ENCODE results near the gene TRAT1. TPM values are rescaled to one million over a fixed set of nuclear protein-coding genes. Genes with fewer than 3 reads are reported as not detected.

Gene TRAT1
- total and polyA plus RNA-seq, 2 donors (not counting 3 experiments of a cell fraction or from before 2014, with no cell fraction given) = not detected

DNA sequence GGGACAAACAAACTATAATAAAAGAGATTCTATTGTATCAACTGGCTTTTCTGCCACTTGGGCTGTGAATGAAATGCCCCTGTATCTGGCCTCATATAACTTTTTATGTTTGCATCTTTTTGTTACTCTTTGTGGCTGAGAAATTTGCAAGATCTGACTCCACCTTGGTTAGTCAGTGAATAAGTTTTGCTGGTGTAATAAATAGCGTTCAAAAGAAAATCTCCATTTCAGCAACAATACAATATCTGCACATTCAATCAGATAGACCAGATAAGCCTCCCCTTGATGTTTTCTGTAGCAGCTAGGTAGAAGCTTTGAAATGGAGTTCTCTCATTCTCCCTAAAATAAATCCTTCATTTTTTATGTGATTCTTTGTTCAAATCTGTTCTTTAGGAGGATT is 12.0 kb downstream of the TRAT1 start:
- TF ChIP-seq GATA2 (IDR thresholded peaks at IDR 0.05; ENCODE audit: insufficient read depth, insufficient read length, low read depth, low read length) (no peak), JUN (IDR thresholded peaks at IDR 0.05; ENCODE audit: borderline replicate concordance, insufficient read depth, insufficient read length, low read depth) (no peak), FOS (IDR thresholded peaks at IDR 0.05; ENCODE audit: borderline replicate concordance, insufficient read depth, low read length) (no peak), MYC (IDR thresholded peaks at IDR 0.05; ENCODE audit: low read depth, low read length) (no peak), POLR2A (IDR thresholded peaks at IDR 0.05; ENCODE audit: low read depth, low read length) (no peak), EZH2 (IDR thresholded peaks at IDR 0.05; ENCODE audit: borderline replicate concordance, low read depth, low read length, severe bottlenecking) (no peak), POLR2AphosphoS5 (IDR thresholded peaks at IDR 0.05; ENCODE audit: insufficient read depth, low read depth, low read length) (no peak)
- TF ChIP-seq, protein P1, sequence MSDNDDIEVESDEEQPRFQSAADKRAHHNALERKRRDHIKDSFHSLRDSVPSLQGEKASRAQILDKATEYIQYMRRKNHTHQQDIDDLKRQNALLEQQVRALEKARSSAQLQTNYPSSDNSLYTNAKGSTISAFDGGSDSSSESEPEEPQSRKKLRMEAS (IDR thresholded peaks at IDR 0.05; ENCODE audit: insufficient read depth, insufficient read length) = no peak
- TF ChIP-seq, protein P2, sequence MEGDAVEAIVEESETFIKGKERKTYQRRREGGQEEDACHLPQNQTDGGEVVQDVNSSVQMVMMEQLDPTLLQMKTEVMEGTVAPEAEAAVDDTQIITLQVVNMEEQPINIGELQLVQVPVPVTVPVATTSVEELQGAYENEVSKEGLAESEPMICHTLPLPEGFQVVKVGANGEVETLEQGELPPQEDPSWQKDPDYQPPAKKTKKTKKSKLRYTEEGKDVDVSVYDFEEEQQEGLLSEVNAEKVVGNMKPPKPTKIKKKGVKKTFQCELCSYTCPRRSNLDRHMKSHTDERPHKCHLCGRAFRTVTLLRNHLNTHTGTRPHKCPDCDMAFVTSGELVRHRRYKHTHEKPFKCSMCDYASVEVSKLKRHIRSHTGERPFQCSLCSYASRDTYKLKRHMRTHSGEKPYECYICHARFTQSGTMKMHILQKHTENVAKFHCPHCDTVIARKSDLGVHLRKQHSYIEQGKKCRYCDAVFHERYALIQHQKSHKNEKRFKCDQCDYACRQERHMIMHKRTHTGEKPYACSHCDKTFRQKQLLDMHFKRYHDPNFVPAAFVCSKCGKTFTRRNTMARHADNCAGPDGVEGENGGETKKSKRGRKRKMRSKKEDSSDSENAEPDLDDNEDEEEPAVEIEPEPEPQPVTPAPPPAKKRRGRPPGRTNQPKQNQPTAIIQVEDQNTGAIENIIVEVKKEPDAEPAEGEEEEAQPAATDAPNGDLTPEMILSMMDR (IDR thresholded peaks at IDR 0.05; ENCODE audit: extremely low read depth in 1 of 2, insufficient read depth in 1 of 2, low read depth in 1 of 2, low read length in 2 of 2) = no peak
- ChIA-PET POLR2A (no interaction called here), CTCF (no interaction called here)
- no TSS peak for BruUV-seq (replicated peaks)
- FAIRE-seq (no peak), DNase-seq (ENCODE audit: low read depth, low spot score) (no peak)
- no peaks in the 10 kb centered on the region for H3K36me3 ChIP-seq (ENCODE audit: control insufficient read depth in 2 of 2, extremely low read depth in 1 of 2, insufficient read depth in 2 of 2, low read length in 2 of 2)
- H3K9me1 ChIP-seq (replicated peaks; ENCODE audit: control insufficient read depth, extremely low read depth, insufficient read depth, low read length) = no peaks in the 10 kb centered on the region
- H3K9me3 ChIP-seq (replicated peaks; ENCODE audit: control insufficient read depth, insufficient read depth, low read length) = no peaks in the 10 kb centered on the region
- H3K79me2 ChIP-seq (ENCODE audit: control insufficient read depth, insufficient read depth, low read length) = no peaks in the 10 kb centered on the region
- H3K4me2 ChIP-seq (ENCODE audit: insufficient read depth, low read length) = no peak overlapping the region
- H3K27me3 ChIP-seq (ENCODE audit: control insufficient read depth in 2 of 2, insufficient read depth in 2 of 2, low read length in 2 of 2) = no peaks in the 10 kb centered on the region
- intact Hi-C loops (cut with micrococcal nuclease) = no loop called here
- no peak overlapping the region for H3K4me3 ChIP-seq (replicated peaks in 1 of 3; ENCODE audit: insufficient read depth in 1 of 3, low read depth in 1 of 3, low read length in 3 of 3)
- no peak overlapping the region for H3K27ac ChIP-seq (ENCODE audit: insufficient read depth, low read depth, low read length)
- no peak overlapping the region for H2AFZ ChIP-seq (ENCODE audit: low read depth, low read length)
- H3K9ac ChIP-seq (replicated peaks; ENCODE audit: extremely low read depth, insufficient read depth, low read length) = no peak overlapping the region
- peaks cover 2% of the 10 kb centered on the region for H4K20me1 ChIP-seq (replicated peaks; ENCODE audit: control insufficient read depth, extremely low read depth, insufficient read depth, low read length)
- no peaks in the 10 kb centered on the region for H3K4me1 ChIP-seq (ENCODE audit: control insufficient read depth, extremely low read depth, insufficient read depth, low read length)
- dilution Hi-C loops (cut with MboI; ENCODE audit: extremely low pct_ligation_motif_present, low sequenced_read_pairs) = no loop called here

Data from endothelial cell of umbilical vein (primary cell).